HUES64 (cell line): ENCODE data around the gene IZUMO4. TPM values are rescaled to one million over a fixed set of nuclear protein-coding genes. Genes with fewer than 3 reads are reported as not detected.

ENCODE experiments used
- H3K27ac ChIP-seq: 2 replicates; pipeline ENCODE4 v1.7.0; 2013; ENCODE audit warnings: low read depth, low read length, inconsistent platforms
- H3K27me3 ChIP-seq: 2 replicates; pipeline ENCODE4 v1.6.1; 2013; ENCODE audit warnings: mild to moderate bottlenecking, low read length; ENCODE audit not compliant: insufficient read depth
- H3K36me3 ChIP-seq: 2 replicates; pipeline ENCODE4 v1.6.1; 2013; ENCODE audit warnings: mild to moderate bottlenecking, low read length; ENCODE audit not compliant: insufficient read depth
- H3K4me1 ChIP-seq: 2 replicates; pipeline ENCODE4 v1.6.1; 2013; ENCODE audit warnings: mild to moderate bottlenecking, low read length, moderate library complexity; ENCODE audit not compliant: insufficient read depth
- H3K4me3 ChIP-seq: 2 replicates; pipeline ENCODE4 v1.5.1; 2013; ENCODE audit warnings: mild to moderate bottlenecking, low read length, moderate library complexity
- H3K9ac ChIP-seq: 2 replicates; pipeline ENCODE4 v1.6.1; 2013; ENCODE audit warnings: mild to moderate bottlenecking, low read depth, low read length
- H3K9me3 ChIP-seq: 2 replicates; pipeline ENCODE4 v1.6.1; 2013; ENCODE audit warnings: low read depth, low read length; ENCODE audit not compliant: insufficient read depth
- WGBS: fragments of 150-250, 120-280 bp; methylation state at CpG from one replicate; pipeline ENCODE4 v1.1.7; 2013; ENCODE audit warnings: missing lambda C conversion rate; 5-methylcytosine and 5-hydroxymethylcytosine counted together
- polyA plus RNA-seq, 2 experiments: library from polyadenylated mRNA; stranded (reverse); fragments of 50-300 nt; gene quantifications; one replicate each; pipeline ENCODE4 v1.2.3, GENCODE V29; 2013

The IZUMO4 gene, protein sequence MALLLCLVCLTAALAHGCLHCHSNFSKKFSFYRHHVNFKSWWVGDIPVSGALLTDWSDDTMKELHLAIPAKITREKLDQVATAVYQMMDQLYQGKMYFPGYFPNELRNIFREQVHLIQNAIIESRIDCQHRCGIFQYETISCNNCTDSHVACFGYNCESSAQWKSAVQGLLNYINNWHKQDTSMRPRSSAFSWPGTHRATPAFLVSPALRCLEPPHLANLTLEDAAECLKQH
- polyA plus RNA-seq (2013, experiment 1 of 2): 1.1 TPM
- polyA plus RNA-seq (2013, experiment 2 of 2): 1.1 TPM

DNA sequence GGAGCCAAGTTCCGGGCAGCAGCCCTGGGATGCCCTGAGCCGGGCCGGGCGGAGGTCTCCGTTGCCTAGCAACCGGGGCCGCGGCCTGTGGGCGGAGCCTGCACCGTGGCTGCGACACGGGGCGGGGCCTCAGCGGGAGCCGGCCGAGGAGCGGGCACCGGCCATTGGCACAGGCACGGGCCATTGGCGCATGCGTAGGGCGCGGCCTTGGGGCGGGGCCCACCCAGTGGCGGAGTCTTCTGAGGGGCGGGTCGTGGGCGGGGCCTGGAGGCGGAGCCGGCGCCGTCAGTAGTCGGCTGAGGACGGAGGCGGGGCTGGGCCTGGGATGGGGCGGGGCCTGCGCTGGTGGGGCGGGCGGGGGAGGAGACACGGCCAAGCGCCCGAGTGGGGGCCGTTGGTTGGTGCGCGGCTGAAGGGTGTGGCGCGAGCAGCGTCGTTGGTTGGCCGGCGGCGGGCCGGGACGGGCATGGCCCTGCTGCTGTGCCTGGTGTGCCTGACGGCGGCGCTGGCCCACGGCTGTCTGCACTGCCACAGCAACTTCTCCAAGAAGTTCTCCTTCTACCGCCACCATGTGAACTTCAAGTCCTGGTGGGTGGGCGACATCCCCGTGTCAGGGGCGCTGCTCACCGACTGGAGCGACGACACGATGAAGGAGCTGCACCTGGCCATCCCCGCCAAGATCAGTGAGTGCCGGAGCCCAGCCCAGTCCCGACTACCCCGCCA, at the start of gene IZUMO4:
Gene IZUMO4 (plus strand): TSS at position 436 of the 723 bp plus-strand sequence. CDS start 31 bp downstream, at position 467.
- Histone ChIP-seq H3K9me3 (no peaks in the 10 kb centered on the region), H3K27me3 (no peaks in the 10 kb centered on the region), H3K9ac (peak within 1 kb of the TSS; percentile 70), H3K4me3 (peak within 1 kb of the TSS; percentile 71), H3K4me1 (no peaks in the 10 kb centered on the region), H3K36me3 (peaks cover 22% of the 10 kb centered on the region), H3K27ac (peak within 1 kb of the TSS; percentile 91)
- WGBS: under 1% methylated on average over 70 of the region's 70 CpGs

DNA sequence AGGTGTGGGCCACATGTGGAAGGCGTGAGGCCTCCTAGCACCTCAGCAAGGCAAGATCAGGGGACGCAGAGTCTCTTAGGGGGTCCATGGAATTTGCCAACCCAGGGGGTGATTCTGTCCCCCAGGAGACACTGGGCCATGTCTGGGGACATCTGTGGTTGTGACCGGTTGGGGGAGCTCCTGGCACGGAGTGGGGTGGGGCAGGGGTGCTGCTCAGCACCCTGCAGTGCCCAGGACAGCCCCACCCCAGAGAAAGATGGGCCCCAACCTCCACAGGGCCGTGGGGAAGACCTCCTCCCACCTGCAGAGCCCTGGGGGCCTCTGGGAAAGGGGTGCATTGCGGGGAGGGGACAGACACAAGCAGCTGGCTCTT, 49.7 kb upstream of the IZUMO4 start:
- H3K9me3 ChIP-seq: no peaks in the 10 kb centered on the region
- peaks cover 27% of the 10 kb centered on the region for H3K36me3 ChIP-seq
- H3K4me3 ChIP-seq: no peak overlapping the region
- no peaks in the 10 kb centered on the region for H3K27me3 ChIP-seq
- 91% methylated on average over 6 of the region's 6 CpGs for WGBS
- H3K4me1 ChIP-seq: peaks cover 8% of the 10 kb centered on the region
- no peak overlapping the region for H3K9ac ChIP-seq
- H3K27ac ChIP-seq: no peak overlapping the region

DNA sequence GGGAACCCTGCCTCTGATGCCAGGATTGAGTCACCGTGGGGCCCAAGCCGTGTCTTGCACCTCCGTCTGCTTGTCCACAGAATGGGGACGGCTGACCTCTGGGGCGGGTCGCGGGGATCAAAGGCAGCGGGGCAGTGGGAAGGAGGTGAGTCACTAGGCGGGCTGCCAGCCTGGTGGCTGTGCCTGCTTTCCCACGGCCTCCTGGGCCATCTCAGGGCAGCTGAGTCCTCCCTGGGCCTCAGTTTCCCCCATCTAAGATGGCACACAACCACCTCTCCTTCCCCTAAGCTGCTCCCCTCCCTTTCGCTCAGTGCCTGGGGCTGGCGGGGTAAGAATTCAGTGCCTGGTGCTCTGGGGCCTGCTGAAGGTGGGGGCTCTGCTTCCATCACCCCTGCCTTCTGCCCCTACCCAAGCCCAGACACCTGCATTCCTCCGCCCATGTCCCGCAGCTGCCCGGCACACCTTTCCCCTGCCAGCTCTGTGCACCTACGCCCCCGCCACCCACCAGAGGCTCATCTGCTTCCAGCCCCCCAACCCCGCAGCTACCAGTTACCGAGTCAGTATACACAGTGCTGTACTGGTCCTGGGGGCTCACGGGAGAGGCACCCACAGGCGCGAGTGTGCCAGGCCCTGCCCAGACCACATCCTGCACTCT, 49.1 kb upstream of the IZUMO4 start:
- H3K9me3 ChIP-seq: no peaks in the 10 kb centered on the region
- H3K27me3 ChIP-seq: no peaks in the 10 kb centered on the region
- H3K4me1 ChIP-seq: peaks cover 4% of the 10 kb centered on the region
- H3K36me3 ChIP-seq: peaks cover 24% of the 10 kb centered on the region
- H3K4me3 ChIP-seq: no peak overlapping the region
- no peak overlapping the region for H3K9ac ChIP-seq
- WGBS: 91% methylated on average over 22 of the region's 22 CpGs
- no peak overlapping the region for H3K27ac ChIP-seq

DNA sequence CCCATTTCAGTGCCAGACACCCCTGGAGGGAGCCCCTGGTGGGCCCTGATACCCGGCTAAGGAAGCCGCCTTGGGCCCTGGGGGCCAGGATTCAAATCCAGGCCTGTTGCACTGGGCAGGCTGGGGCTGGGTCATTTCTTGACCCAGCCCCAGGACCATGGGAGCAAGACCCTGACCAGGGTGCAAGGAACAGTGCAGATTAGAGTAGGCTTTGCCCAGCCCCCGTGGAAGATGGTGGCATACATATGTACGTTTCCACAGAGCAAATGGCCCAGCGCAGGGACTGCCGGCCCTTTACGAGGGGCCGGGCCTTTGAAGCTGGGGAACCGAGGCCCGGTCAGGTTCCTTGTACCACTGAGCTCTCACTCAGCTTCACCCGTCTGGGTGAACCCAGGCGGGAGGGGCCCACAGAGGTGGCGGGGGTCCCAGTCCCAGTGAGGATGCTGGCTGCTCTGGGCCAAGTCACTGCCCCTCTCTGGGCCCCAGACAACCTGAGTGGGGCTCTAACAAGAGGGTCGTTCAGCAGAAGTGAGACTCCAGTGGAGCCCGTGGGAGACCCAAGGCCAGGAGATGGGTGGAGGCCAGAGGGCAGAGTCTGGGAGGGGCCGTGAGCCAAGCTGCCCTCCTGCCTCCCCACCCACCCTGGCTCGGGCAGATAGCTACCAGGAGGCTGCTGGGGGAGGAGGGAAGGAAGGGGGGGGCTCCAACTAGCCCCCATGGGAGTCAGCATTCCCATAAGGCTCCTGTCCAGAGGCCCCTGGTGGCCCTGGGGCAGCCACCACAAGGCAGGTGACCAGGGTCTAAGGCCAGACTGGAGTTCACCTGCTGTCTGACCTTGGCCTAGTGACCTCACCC, 48.4 kb upstream of the IZUMO4 start:
- Histone ChIP-seq H3K27ac (no peak overlapping the region), H3K9me3 (no peaks in the 10 kb centered on the region), H3K4me1 (no peaks in the 10 kb centered on the region), H3K27me3 (no peaks in the 10 kb centered on the region), H3K9ac (no peak overlapping the region), H3K4me3 (no peak overlapping the region), H3K36me3 (peaks cover 24% of the 10 kb centered on the region)
- 93% methylated on average over 17 of the region's 17 CpGs for WGBS

DNA sequence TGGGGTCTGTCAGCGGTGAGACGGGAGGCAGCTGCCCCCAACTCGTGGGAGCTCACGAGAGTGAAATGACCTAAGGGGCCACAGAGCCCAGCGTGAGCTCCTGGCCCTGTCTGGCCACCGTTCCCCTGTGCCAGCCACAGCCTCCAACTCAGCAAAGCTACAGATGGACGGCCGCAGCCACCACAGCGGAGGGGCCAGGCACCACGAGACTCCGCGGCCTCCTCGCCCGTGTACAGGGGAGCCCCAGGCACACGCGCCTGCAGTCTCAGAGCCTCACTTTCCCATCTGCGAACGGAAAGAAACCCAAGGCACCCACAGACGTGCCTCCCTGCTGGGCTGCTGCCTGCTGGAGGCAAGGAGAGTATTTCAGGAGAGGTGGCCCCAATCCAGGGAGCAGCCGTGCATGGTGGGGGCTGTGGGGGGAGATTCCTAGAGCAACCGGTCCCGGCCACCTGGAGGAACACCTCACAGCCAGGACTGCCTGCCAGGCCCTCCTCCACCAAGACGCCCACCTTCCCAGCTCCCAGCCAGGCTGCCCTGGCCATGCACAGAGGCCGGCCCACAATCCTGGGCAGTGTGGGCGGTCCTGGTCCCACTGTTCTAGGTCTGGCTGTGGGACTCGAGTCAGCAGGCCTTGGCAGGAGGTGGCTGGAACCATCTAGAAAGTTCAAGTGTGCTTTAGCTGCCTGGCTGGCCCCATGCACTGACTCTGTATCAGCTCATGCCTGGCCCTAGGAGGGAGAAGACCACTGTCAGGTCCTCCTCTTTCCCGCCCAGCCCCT, 47.6 kb upstream of the IZUMO4 start:
- Histone ChIP-seq H3K4me1 (no peaks in the 10 kb centered on the region), H3K9me3 (no peaks in the 10 kb centered on the region), H3K27ac (no peak overlapping the region), H3K9ac (no peak overlapping the region; the same call in 1 of the 2 replicates), H3K4me3 (peak overlapping the region; percentile 94), H3K27me3 (no peaks in the 10 kb centered on the region), H3K36me3 (peaks cover 24% of the 10 kb centered on the region)
- 89% methylated on average over 27 of the region's 27 CpGs for WGBS

DNA sequence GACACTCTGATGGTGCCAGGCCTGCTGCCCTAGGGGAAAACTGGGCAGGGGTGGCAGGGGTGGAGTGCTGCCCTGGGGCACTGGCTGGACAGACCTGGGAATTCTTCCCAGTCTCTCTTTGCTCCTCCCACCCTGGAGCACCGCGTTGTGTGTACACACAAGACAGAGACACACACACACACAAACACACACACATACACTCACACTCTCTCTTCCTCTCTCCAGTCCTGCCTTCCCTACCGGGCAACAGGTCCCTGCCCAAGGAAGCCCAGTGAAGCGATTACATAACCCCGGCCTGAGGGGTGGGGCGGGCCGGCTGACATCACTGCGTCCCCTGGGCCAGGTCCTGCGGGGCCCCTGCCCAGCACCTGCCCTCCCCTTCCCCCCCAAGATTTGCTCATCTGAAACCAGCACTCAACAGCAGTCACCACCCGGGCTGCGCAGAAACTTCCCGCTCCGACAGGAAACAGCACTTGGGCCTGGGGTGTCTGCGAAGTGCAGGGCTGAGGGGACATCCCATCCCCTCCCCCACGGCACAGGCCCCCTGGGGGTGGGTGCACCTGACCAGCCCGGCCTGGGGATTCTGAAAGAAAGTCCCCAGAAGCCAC, 46.9 kb upstream of the IZUMO4 start:
- peak overlapping the region; percentile 80 for H3K9ac ChIP-seq
- no peaks in the 10 kb centered on the region for H3K4me1 ChIP-seq
- WGBS: 6% methylated on average over 15 of the region's 16 CpGs
- no peaks in the 10 kb centered on the region for H3K27me3 ChIP-seq
- H3K9me3 ChIP-seq: no peaks in the 10 kb centered on the region
- peak overlapping the region; percentile 94 for H3K4me3 ChIP-seq
- peaks cover 19% of the 10 kb centered on the region for H3K36me3 ChIP-seq
- H3K27ac ChIP-seq: no peak overlapping the region

DNA sequence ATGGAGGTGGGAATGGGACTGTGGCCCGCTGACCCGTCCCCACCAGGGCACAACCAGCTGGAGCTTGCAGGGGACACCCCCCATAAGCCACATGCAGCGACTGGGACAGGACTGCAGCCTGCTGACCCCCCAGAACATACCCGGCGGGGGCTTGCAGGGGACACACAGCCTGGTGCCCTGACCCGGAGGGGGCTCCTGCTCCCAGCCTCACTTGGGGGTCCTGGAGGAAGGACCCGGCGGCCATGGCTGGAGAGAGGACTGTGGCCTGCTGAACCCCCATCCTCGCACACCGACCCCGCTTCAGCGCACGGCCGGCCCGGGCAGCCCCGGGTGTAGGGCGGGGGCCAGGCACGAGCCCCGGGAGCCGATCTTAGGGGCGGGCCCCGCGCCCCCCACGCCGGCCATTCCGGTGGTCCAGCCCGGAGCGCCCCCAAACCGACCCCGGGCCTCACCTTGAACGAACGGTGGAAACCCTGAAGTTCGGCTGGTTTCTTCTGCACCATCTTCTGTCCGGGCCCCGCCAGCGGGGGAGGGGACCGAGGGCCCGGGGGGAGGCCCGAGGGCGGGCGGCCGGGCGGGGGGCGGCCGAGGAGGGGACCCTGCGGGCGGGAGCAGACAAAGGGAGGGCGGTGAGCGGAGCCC, 46.2 kb upstream of the IZUMO4 start:
- Histone ChIP-seq H3K4me3 (peak overlapping the region; percentile 94), H3K9ac (peak overlapping the region; percentile 80), H3K27me3 (no peaks in the 10 kb centered on the region), H3K4me1 (no peaks in the 10 kb centered on the region), H3K27ac (0 out of 2 replicates have a peak overlapping the region, but pooled peaks have one; percentile 5), H3K36me3 (peaks cover 13% of the 10 kb centered on the region), H3K9me3 (no peaks in the 10 kb centered on the region)
- under 1% methylated on average over 49 of the region's 49 CpGs for WGBS

DNA sequence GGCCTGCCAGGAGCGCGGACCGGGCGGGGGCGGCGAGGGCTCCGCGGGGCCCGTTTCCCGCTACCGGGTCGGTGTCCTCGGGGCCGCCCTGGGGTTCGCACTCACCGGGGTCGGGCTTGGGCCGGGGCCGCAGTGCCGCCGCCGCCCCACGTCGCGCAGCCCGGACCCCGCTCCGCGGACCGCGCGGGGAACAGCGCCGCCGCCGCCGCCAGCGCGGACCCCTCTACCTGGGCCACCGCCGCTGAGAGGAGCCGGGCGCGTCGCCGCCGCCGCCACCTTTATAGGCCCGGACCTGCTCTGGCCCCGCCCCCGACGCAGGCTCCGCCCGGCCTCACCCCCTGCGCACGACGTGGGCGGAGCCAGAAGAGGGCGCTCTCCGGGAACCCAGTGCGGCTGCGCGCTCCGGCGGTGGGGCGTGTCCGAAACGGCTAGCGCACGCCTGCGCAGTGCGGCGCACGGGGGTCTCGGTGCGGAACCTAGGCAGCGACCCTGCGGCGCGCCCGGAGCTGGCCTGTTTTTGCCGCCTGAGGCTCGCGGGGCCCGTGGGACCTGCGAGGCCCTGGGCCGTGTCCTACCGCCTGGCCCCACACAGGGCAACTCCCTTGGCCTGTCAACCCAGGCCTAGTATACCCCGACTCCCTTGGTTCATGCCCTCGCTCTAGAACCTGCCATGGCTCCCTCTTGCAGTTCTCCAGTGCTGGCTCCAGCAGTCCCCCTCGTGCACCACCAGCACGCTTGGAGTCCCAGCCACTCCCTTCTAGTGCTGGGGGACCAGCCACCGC, 45.5 kb upstream of the IZUMO4 start, which contains the start of gene MKNK2:
Gene MKNK2 (minus strand): TSS at position 254 of the 782 bp plus-strand sequence. CDS start 393 bp downstream, outside the sequence.
- H3K27me3 ChIP-seq: no peaks in the 10 kb centered on the region
- H3K9me3 ChIP-seq: no peaks in the 10 kb centered on the region
- peak within 1 kb of the TSS; percentile 94 for H3K4me3 ChIP-seq
- H3K4me1 ChIP-seq: no peaks in the 10 kb centered on the region
- H3K27ac ChIP-seq: 0 out of 2 replicates have a peak within 1 kb of the TSS, but pooled peaks have one; percentile 5
- peaks cover 7% of the 10 kb centered on the region; the same call in 1 of the 2 replicates for H3K36me3 ChIP-seq
- H3K9ac ChIP-seq: peak within 1 kb of the TSS; percentile 80
- 3% methylated on average over 93 of the region's 93 CpGs for WGBS
